HUES64 (cell line): Measurements from ENCODE around the gene SPAG4.

Experiments
- H3K27ac ChIP-seq: 2 replicates; pipeline ENCODE4 v1.7.0; 2013; ENCODE audit warnings: low read depth, low read length, inconsistent platforms
- H3K27me3 ChIP-seq: 2 replicates; pipeline ENCODE4 v1.6.1; 2013; ENCODE audit warnings: mild to moderate bottlenecking, low read length; ENCODE audit not compliant: insufficient read depth
- H3K36me3 ChIP-seq: 2 replicates; pipeline ENCODE4 v1.6.1; 2013; ENCODE audit warnings: mild to moderate bottlenecking, low read length; ENCODE audit not compliant: insufficient read depth
- H3K4me1 ChIP-seq: 2 replicates; pipeline ENCODE4 v1.6.1; 2013; ENCODE audit warnings: mild to moderate bottlenecking, low read length, moderate library complexity; ENCODE audit not compliant: insufficient read depth
- H3K4me3 ChIP-seq: 2 replicates; pipeline ENCODE4 v1.5.1; 2013; ENCODE audit warnings: mild to moderate bottlenecking, low read length, moderate library complexity
- H3K9ac ChIP-seq: 2 replicates; pipeline ENCODE4 v1.6.1; 2013; ENCODE audit warnings: mild to moderate bottlenecking, low read depth, low read length
- H3K9me3 ChIP-seq: 2 replicates; pipeline ENCODE4 v1.6.1; 2013; ENCODE audit warnings: low read depth, low read length; ENCODE audit not compliant: insufficient read depth
- WGBS: fragments of 150-250, 120-280 bp; methylation state at CpG from one replicate; pipeline ENCODE4 v1.1.7; 2013; ENCODE audit warnings: missing lambda C conversion rate; 5-methylcytosine and 5-hydroxymethylcytosine counted together

The SPAG4 gene

GRCh38 chr20:35625584-35626385 is 10.2 kb downstream of the SPAG4 start:
- Histone ChIP-seq H3K4me3 (no peak overlapping the region), H3K4me1 (no peaks in the 10 kb centered on the region), H3K27ac (no peak overlapping the region), H3K36me3 (peaks cover 66% of the 10 kb centered on the region), H3K9me3 (no peaks in the 10 kb centered on the region), H3K27me3 (no peaks in the 10 kb centered on the region), H3K9ac (no peak overlapping the region)
- 96% methylated on average over 5 of the region's 6 CpGs for WGBS

GRCh38 chr20:35626386-35627001 is 10.9 kb downstream of the SPAG4 start:
- Histone ChIP-seq H3K36me3 (peaks cover 73% of the 10 kb centered on the region), H3K9ac (no peak overlapping the region), H3K27me3 (no peaks in the 10 kb centered on the region), H3K27ac (no peak overlapping the region), H3K4me3 (no peak overlapping the region), H3K9me3 (no peaks in the 10 kb centered on the region), H3K4me1 (no peaks in the 10 kb centered on the region)
- WGBS, result 95% methylated on average over 13 of the region's 13 CpGs

DNA sequence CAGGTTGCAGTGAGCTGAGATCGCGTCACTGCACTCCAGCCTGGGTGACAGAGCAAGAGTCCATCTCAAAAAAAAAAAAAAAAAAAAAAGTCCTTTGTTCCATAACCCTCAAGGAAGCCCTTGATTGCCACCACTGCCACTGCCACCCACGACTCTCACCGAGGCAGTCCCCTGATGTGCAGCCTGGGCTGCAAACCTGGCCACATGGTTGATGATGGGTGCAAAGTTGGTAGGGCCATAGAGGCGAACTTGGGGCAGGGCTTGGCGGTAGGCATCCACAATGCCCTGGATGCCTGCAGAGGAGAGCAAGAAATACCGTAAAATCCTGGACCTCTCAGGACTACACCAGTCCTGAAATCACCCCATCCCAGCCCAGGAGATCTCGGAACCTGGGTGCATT is 11.5 kb downstream of the SPAG4 start:
- Histone ChIP-seq H3K27ac (no peak overlapping the region), H3K9me3 (no peaks in the 10 kb centered on the region), H3K27me3 (no peaks in the 10 kb centered on the region), H3K9ac (no peak overlapping the region), H3K4me1 (no peaks in the 10 kb centered on the region), H3K4me3 (no peak overlapping the region), H3K36me3 (peaks cover 76% of the 10 kb centered on the region)
- 97% methylated on average over 8 of the region's 8 CpGs for WGBS

DNA sequence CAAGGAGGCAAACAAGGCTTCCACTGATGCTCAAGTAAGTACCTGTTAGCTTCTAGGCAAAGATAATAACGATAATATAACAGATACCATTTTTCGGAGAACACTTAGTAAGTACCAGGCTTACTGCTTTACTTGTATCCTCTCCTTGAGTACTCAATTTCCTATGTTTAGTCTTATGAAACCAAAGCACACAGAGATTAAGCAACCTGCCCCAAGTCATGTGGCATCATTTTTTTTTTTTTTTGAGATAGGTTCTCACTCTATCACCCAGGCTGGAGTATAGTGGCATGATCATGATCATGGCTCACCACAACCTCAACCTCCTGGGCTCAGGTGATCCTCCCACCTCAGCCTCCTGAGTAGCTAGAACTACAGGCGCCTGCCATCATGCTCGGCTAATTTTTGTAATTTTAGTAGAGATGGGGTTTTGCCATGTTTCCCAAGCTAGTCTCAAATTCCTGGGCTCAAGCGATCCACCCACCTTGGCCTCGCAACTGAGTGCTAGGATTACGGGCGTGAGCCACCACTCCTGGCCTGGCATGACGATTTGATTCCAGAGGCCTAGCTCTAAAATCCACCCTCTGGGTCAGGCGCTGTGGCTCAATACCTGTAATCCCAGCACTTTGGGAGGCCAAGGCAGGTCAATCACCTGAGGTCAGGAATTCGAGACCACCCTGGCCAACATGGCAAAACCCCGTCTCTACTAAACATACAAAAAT is 14.0 kb downstream of the SPAG4 start:
- Histone ChIP-seq H3K4me1 (no peaks in the 10 kb centered on the region), H3K27ac (no peak overlapping the region), H3K4me3 (no peak overlapping the region), H3K9ac (no peak overlapping the region), H3K9me3 (no peaks in the 10 kb centered on the region), H3K27me3 (no peaks in the 10 kb centered on the region), H3K36me3 (peaks cover 77% of the 10 kb centered on the region)
- WGBS, result 94% methylated on average over 12 of the region's 12 CpGs

GRCh38 chr20:35630636-35631035 is 15.0 kb downstream of the SPAG4 start:
- no peaks in the 10 kb centered on the region for H3K4me1 ChIP-seq
- H3K27me3 ChIP-seq, result no peaks in the 10 kb centered on the region
- H3K9ac ChIP-seq, result no peak overlapping the region
- no peaks in the 10 kb centered on the region for H3K9me3 ChIP-seq
- no peak overlapping the region for H3K4me3 ChIP-seq
- 94% methylated on average over 4 of the region's 4 CpGs for WGBS
- H3K27ac ChIP-seq, result no peak overlapping the region
- peaks cover 68% of the 10 kb centered on the region for H3K36me3 ChIP-seq

DNA sequence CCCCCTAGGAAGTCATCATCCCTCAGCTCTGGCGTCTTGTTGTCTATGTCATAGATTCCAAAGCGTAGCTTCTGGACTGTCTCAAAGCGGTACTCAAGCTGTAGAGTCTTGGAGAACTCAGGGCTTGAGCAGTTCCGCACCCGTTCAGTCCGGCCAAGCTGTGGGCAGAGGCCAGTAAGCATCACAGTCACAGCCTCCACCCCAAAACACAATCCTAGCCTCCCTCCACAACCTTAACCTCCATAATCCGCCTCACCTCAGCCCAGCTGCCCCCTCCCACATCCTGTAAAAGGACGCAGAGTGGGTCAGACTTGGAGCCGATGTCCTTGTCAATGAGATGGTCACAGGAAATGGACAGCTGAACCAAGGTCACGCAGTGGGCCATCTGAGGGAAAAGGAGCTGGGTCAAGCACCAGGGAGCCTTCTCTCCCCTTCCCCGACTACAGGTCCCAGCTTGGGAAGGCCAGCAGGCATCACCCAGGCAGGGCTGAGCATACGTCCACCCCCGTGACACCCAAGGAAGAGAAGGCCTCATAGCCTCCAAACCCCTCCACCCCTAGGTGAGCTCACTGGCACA is 17.0 kb downstream of the SPAG4 start:
- 95% methylated on average over 13 of the region's 13 CpGs for WGBS
- no peak overlapping the region for H3K4me3 ChIP-seq
- no peak overlapping the region for H3K9ac ChIP-seq
- no peaks in the 10 kb centered on the region for H3K27me3 ChIP-seq
- H3K27ac ChIP-seq, result no peak overlapping the region
- H3K9me3 ChIP-seq, result no peaks in the 10 kb centered on the region
- peaks cover 48% of the 10 kb centered on the region for H3K36me3 ChIP-seq
- no peaks in the 10 kb centered on the region for H3K4me1 ChIP-seq

GRCh38 chr20:35635652-35636051 is 20.0 kb downstream of the SPAG4 start:
- H3K9ac ChIP-seq, result no peak overlapping the region
- H3K36me3 ChIP-seq, result peaks cover 21% of the 10 kb centered on the region
- H3K27ac ChIP-seq, result no peak overlapping the region
- H3K4me1 ChIP-seq, result no peaks in the 10 kb centered on the region; the same call in 1 of the 2 replicates
- no peak overlapping the region for H3K4me3 ChIP-seq
- no peaks in the 10 kb centered on the region for H3K9me3 ChIP-seq
- H3K27me3 ChIP-seq, result no peaks in the 10 kb centered on the region
- 92% methylated on average over 4 of the region's 4 CpGs for WGBS

- Histone ChIP-seq H3K9me3 (no peaks in the 10 kb centered on the region), H3K36me3 (peaks cover 16% of the 10 kb centered on the region), H3K27me3 (no peaks in the 10 kb centered on the region), H3K9ac (no peak overlapping the region), H3K27ac (no peak overlapping the region), H3K4me1 (no peaks in the 10 kb centered on the region; the same call in 1 of the 2 replicates), H3K4me3 (no peak overlapping the region)
- 92% methylated on average over 2 of the region's 2 CpGs for WGBS
Observed at GRCh38 chr20:35636095-35636494, 20.5 kb downstream of the SPAG4 start.

GRCh38 chr20:35637276-35637675 is 21.6 kb downstream of the SPAG4 start:
- WGBS, result 92% methylated on average over 6 of the region's 6 CpGs
- Histone ChIP-seq H3K9me3 (no peaks in the 10 kb centered on the region), H3K4me1 (no peaks in the 10 kb centered on the region; the same call in 1 of the 2 replicates), H3K9ac (no peak overlapping the region), H3K36me3 (peaks cover 4% of the 10 kb centered on the region), H3K27me3 (no peaks in the 10 kb centered on the region), H3K4me3 (no peak overlapping the region), H3K27ac (no peak overlapping the region)

DNA sequence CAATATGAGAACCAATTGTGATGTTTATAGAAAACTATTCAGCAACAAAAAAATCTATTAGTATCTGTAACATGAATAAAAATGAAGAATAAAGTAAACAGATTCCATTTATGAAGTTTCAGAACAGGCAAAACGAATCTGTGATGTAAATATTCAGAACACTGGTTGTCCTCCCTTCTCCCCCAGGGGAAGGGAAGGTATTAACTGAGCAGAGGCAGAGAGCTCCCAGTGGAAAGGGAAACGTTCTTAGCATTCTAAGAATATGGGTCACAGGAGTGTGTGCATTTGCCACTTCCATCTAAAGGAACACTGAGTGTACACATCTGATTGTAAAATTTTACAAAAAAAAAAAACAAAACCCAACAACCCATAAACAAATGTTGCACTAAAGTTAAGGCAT is 23.1 kb downstream of the SPAG4 start:
- H3K27ac ChIP-seq, result no peak overlapping the region
- no peaks in the 10 kb centered on the region for H3K36me3 ChIP-seq
- H3K4me1 ChIP-seq, result no peaks in the 10 kb centered on the region; the same call in 1 of the 2 replicates
- WGBS, result 81% methylated on average over 2 of the region's 2 CpGs
- no peak overlapping the region for H3K4me3 ChIP-seq
- no peaks in the 10 kb centered on the region for H3K27me3 ChIP-seq
- H3K9ac ChIP-seq, result no peak overlapping the region
- H3K9me3 ChIP-seq, result no peaks in the 10 kb centered on the region

DNA sequence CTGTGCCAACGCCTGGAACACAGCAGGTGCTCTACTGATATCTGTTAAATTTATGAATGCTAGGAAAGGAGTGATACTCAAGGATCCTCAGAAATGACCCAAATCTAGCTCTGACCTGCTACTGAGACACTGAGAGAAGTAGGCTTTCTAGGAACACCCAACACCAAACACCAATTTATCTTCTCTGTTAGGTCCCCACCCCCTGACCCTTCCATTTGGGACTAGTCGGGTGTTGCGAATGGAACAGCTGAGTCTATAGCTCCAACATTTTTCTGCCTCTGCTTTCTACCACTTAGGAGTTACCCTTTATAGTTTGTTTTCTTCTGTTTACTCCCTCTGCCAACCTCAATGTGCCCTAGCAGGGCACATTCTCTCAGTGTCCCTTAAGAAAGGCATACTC is 25.1 kb downstream of the SPAG4 start:
- H3K36me3 ChIP-seq, result no peaks in the 10 kb centered on the region
- H3K9me3 ChIP-seq, result no peaks in the 10 kb centered on the region
- H3K4me3 ChIP-seq, result no peak overlapping the region
- no peak overlapping the region for H3K9ac ChIP-seq
- 96% methylated on average over 3 of the region's 3 CpGs for WGBS
- no peaks in the 10 kb centered on the region for H3K27me3 ChIP-seq
- no peaks in the 10 kb centered on the region; the same call in 1 of the 2 replicates for H3K4me1 ChIP-seq
- no peak overlapping the region for H3K27ac ChIP-seq
